Left lung (tissue), 10 donors: ENCODE measurements around the gene GRIFIN. TPM values are rescaled to one million over a fixed set of nuclear protein-coding genes. Genes with fewer than 3 reads are reported as not detected.

ENCODE experiments used
- ATAC-seq: fragments of 200-7000 bp; cut with Tn5 transposase; one replicate; pipeline ENCODE4 v1.9.1; 2020; ENCODE audit warnings: moderate library complexity
- DNase-seq, 4 donors: peaks; one replicate each; pipeline ENCODE4 v3.0.0-alpha.2; 2013 to 2020
- H3K27ac ChIP-seq, 2 donors: fragments of 200-600 bp; sonication (generic) in 1 of 2; one replicate each; pipeline versions ENCODE4 v1.5.0 to v1.8.0; 2020 to 2021
- H3K27me3 ChIP-seq, 2 donors: fragments of 200-600 bp; sonication (generic) in 1 of 2; one replicate each; pipeline versions ENCODE4 v1.5.0 to v1.8.0; 2020 to 2021
- H3K36me3 ChIP-seq, 2 donors: fragments of 200-600 bp; sonication (generic) in 1 of 2; one replicate each; pipeline versions ENCODE4 v1.5.0 to v1.8.0; 2020 to 2021
- H3K4me1 ChIP-seq, 2 donors: fragments of 200-600 bp; one replicate each; pipeline ENCODE4 v1.8.0; 2021
- H3K4me3 ChIP-seq, 2 donors: fragments of 200-600 bp; sonication (generic) in 1 of 2; one replicate each; pipeline versions ENCODE4 v1.5.0 to v1.8.0; 2020 to 2021; ENCODE audit warnings: mild to moderate bottlenecking in 1 of 2
- H3K9me3 ChIP-seq, 2 donors: fragments of 200-600 bp; sonication (generic) in 1 of 2; one replicate each; pipeline versions ENCODE4 v1.5.0 to v1.8.0; 2020 to 2021
- CTCF ChIP-seq, 2 donors: fragments of 200-600 bp; sonication (generic) in 1 of 2; IDR thresholded peaks; one replicate each; pipeline versions ENCODE4 v1.5.0 to v1.8.0; 2021; ENCODE audit warnings: antibody characterized with exemption in 2 of 2
- intact Hi-C, 2 donors: fragments of 100-400 bp; cut with DNase I; formaldehyde crosslinking; loops; one replicate each; pipeline versions ENCODE4 v1.11.2 to v1.14.2; 2022
- polyA plus RNA-seq, 6 donors: library from polyadenylated mRNA; unstranded; fragments of 120-200 nt; gene quantifications; one replicate each; pipeline ENCODE4 v1.2.1, GENCODE V29; 2013; ENCODE audit not compliant: insufficient read length in 6 of 6
- total RNA-seq, 2 donors: library from RNA; stranded (reverse); fragmentation: NEBNext Ultra II Directional; extraction: Animal tissue kit (Norgen Biotek cat#: 25700); gene quantifications; one replicate each; pipeline ENCODE4 v1.2.1, GENCODE V29; 2021
- donor health status: DM: no; HTN: yes; CAD: no.
- donor health status: DM: no; HTN: no; CAD: no.

GRIFIN gene
- total and polyA plus RNA-seq, 8 donors, result 0.22 to 0.31 (median 0.26) TPM; not detected in 5

DNA sequence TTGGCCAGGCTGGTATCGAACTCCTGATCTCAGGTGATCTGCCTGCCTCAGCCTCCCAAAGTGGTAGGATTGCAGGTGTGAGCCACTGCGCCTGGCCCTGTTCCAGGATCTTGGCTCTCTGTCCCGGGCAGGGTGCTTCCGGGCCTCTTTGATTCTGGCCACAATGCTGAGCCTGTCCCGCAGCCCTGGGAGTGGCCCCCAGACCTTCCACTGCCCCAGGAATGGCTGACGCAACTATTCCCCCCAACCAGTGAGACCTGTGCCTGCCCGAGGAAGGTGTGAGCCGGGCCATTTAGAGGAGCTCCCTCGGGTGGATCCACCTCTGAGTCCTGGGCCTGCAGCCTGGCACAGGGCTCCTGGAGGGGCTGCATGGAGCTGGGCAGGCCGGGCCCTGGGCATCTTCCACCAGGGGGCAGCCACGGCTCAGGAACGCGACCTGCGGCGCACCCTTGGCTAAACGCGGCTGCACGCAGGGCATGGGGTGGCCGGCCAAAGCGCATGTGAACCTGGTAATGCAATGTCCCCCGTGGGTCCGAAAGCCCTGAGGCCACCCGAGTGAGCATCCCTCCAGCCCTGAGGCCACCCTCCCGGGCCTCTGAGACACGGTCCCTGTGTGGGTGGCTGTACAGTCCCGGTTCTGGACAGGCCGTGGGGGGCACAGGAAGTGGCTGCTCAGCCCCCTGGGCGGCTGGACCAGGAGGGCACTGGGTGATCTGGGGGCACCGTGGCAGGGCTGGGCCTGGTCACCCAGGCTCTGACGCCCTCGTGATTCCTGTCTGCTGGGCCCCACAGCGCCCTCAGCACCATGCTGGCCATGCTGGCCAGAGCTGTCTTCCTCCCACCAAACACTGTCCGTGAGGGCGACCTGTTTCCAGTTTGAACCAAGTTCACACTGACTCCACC, 24.8 kb downstream of the GRIFIN start:
- peak; percentile 90 to 95 for TF ChIP-seq CTCF (IDR thresholded peaks at IDR 0.05)
- peak; percentile 67 to 98 (median 86) for DNase-seq
- Histone ChIP-seq H3K4me3 (peak overlapping the region; percentile 10 to 26), H3K36me3 (peaks cover 0 to 3% of the 10 kb centered on the region in 2 donors), H3K27me3 (no peaks in the 10 kb centered on the region), H3K27ac (no peak overlapping the region), H3K9me3 (no peaks in the 10 kb centered on the region), H3K4me1 (peaks cover 7 to 22% of the 10 kb centered on the region in 2 donors)
- intact Hi-C loops, result loop anchor here in 1 of 2 donors (10.0 kb wide), 1 partner anchor 233 kb away; the partner anchor contains the start of gene AMZ1
- ATAC-seq, result peak; percentile 98

- H3K27me3 ChIP-seq, result no peaks in the 10 kb centered on the region
- H3K27ac ChIP-seq, result no peak overlapping the region
- H3K36me3 ChIP-seq, result peaks cover 0 to 3% of the 10 kb centered on the region in 2 donors
- H3K4me1 ChIP-seq, result peaks cover 7 to 22% of the 10 kb centered on the region in 2 donors
- no peak for DNase-seq
- TF ChIP-seq CTCF (IDR thresholded peaks at IDR 0.05), result no peak
- H3K9me3 ChIP-seq, result no peaks in the 10 kb centered on the region
- peak; percentile 3 for ATAC-seq
- intact Hi-C loops, result loop anchor here in 1 of 2 donors (10.0 kb wide), 1 partner anchor 234 kb away; the partner anchor contains the start of gene AMZ1
- H3K4me3 ChIP-seq, result no peak overlapping the region
Observed at GRCh38 chr7:2450198-2451107, 25.7 kb downstream of the GRIFIN start.

DNA sequence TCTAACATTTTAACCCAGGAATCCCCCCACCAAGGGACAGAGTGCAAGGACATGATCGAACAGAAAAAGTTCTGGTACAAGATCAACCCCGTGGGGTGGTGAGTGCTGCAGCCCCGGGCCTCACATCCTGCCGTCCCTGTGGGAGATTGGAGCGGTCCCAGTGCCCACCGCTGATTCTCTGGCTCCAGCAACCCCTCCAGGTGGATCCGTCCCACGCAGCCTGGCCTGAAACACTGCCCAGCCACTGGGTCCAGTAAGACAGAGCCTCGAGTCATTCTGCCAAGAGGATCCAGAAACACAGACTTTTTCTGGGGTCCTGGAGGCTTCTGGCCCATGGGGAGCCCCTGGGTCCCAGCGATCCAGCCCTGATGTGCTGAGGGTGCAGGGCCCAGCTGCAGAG, 29.5 kb downstream of the GRIFIN start:
- no peaks in the 10 kb centered on the region for H3K9me3 ChIP-seq
- H3K27ac ChIP-seq, result no peak overlapping the region
- intact Hi-C loops, result no loop called here
- ATAC-seq (no peak), DNase-seq (no peak)
- TF ChIP-seq CTCF (IDR thresholded peaks at IDR 0.05), result no peak
- H3K4me3 ChIP-seq, result no peak overlapping the region
- H3K4me1 ChIP-seq, result peaks cover 7 to 16% of the 10 kb centered on the region in 2 donors
- no peaks in the 10 kb centered on the region for H3K27me3 ChIP-seq
- H3K36me3 ChIP-seq, result peaks cover 0 to 7% of the 10 kb centered on the region in 2 donors

- Histone ChIP-seq H3K27me3 (no peaks in the 10 kb centered on the region), H3K27ac (no peak overlapping the region), H3K36me3 (peaks cover 0 to 7% of the 10 kb centered on the region in 2 donors), H3K4me3 (no peak overlapping the region), H3K4me1 (peaks cover 7 to 11% of the 10 kb centered on the region in 2 donors), H3K9me3 (no peaks in the 10 kb centered on the region)
- intact Hi-C loops, result no loop called here
- DNase-seq (no peak), ATAC-seq (peak; percentile 7)
- TF ChIP-seq CTCF (IDR thresholded peaks at IDR 0.05), result no peak
Observed at GRCh38 chr7:2445898-2446555, 30.2 kb downstream of the GRIFIN start.
